ENCODE data around the gene PPP1R1B.

The PPP1R1B gene

DNA sequence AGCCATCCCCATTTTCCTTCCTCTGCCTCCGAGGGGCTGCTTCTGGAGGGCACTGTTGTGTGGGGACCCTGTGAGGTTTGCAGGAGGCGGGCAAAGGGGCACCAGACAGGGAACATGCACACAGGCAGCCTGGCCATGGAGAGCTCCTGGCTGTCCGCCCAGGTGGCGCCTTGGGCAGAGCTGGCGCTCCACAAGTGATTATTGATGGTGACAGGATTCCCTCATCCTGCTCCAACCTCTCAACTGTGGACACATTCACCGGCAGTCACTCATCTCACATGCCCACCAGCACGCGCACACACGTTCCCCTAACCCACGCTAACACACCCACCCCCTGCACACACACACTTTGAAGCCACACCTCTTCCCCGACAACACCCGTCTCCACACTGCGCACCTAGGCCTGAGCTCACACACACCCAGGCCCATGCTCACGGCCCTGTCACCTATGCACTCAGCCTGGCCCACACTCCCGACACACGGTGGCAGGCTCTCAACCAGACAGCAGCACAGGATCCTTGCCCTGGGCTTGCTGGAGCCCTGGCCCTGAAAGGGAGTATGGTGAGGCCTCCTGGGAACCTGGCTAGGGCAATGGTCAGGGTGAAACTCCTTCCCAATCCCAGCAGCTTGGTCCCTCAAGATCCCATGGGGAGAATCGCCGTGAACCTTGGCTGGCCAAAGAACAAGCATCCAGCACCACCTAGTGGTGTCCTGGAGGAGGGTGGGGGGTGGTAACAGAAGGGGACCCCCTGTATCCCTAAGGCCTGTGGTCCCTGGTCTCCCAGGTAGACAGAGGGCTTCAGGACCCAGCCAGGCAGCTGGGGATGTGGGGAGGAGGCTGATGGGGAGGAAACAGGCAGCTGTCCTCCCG lies 45.1 kb downstream of the PPP1R1B start:
- DNase-seq, result no peak

DNA sequence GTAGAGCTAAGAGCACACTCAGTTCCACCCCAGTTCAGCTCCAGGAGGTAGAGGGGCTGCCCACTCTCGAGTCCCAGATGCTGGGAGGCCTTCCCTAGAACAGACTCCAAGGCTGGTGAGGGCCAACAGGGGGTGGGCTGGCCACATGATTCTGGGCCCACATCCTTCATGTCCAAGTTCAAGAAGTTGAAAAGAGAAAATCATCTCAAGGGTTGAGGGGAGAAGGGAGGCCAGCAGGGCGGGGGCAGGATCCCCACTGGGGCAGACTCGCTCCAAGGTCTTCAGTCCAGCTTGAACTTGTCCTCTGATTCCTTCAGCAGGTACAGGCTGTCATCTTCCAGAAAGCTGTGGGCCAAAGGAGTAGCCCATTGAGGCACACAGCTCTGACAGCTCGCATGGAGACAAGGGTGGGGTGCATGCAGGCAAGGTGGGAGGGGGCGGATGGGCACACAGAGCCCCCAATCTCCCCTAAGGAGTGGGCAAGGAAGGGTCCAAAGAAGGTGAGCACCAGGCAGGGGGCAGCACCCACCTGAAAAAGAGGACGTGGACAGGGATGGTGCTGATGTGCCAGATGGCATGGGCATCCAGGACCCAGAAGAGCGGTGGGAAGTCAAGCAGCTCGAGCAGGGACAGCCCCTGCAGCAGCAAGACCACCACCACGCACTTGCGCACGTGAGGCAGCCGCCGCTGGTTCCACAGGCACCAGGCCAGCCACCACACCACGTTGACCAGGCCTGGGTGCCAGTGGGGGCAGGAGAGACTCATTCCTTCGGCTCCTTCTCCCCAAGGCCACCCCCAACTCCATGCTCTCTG lies 46.0 kb downstream of the PPP1R1B start:
- no peak for DNase-seq

DNA sequence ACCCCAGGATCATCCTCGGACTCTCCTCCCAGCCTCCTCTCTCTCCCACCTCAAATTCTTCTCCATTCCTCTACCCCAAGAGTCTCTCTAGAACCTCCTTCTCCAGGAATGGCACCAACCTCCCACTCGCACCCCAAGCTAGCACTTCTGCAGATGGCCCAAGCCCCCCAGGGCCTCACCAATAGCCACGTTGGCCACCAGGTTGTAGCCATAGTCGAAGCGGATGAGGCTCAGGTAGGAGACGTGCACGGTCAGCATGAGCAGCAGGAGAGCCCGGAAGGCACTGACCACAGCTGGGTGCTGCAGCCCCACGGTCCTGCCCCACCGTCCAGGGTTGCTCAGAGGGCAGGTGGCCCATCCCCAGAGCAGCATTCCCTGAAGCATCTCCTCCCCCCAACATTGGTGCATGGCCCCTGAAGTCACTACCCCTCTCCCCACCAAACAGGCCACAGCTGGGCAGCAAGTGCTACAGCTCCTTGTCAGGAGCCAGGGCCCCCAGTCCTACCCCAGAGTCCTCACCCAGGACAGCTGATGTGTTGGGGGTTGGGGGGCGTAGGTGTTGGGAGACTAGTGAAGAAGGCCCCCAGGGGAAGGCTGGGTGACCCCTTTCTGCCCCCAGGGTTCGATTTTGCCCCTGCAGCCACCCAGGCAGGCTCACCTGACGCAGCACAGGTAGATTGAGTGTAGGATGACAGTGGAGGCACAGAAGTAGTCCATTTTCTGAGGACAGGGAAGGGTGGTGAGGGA lies 46.8 kb downstream of the PPP1R1B start:
- no peak for DNase-seq

DNA sequence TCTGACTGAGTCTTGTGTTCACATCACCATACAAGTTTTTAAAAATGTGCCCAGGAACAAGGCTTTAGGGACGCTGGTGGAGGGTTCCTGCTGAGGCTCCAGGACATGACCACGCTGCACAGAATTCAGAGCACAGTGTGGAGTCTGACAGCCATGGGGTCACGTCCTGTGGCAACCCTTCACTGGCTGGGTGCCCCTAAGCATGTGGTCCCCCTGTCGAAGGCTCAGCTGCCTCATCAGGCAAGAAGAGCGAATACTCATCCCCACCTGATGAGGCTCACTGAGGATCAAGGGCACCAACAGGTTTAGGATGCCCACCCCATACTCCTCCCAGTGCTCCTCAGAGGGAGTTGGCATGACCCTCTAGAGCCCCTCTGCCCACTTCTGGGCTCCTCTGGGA lies 47.4 kb downstream of the PPP1R1B start:
- no peak for DNase-seq

DNA sequence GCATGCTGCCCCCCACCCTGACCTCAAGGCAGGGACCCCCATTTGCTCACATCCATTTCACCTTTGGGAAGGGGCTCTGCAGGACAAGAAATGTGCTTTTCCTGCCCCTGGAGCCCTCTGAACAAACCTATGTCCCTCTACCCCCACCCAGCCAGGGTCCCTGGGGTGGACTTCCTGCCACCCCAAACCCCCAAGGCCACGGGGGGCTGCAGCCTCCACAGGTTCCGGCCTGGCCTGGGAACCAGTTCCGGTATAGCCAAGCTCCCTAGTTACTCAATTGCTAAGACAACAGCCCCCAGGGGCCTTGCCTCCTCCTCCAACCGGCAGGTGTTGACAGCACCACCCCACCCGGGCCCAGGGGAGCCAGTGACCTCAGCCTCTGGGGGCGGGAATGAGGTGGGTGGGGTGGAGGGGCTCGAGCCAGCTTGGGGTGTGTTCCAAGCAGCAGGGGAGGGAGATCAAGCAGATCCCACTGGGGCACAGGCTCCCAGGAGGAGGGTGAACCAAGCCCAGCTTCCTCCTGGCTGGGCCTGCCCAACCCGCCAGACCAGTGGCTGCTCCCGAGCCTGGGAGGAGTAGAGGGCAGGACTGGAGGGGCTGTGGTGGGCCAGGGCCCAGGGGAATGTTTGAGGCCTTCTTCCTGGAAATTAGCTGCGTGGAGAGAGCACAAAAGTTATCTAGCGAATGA lies 48.1 kb downstream of the PPP1R1B start:
- DNase-seq, result no peak

DNA sequence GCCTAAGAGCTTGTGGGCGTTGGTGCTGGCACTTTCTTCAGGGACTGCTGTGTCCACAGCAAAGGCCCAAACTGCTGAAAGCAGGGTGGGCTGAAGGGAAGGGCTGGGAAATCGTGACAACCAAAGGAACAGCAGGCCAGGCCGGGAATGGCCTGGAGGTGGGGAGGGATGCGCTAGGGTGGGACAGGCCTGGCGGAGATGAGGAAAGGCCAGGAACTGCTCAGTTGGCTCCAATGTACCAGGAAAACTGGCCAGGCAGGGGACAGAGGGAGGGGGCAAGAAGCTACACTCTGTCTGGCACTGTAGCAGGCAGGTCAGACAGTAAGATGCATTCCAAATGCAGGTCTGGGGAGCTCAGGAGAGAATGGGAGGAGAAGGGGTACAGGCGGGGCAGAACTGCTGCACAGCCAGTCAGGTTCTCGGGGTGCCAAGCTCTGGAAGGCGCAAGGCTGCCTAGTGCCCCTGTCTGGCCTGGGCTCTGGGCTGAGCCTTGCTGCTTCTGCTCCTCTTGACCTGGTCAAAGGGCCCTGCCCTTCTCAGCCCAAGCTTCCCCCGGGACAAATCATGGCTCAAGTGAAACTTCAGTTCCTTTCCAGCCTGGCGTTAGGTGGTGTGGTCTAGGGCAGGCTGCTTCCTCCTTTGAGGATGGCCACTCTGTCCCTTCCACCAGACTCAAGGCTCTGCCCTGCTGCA lies 48.8 kb downstream of the PPP1R1B start:
- no peak for DNase-seq

DNA sequence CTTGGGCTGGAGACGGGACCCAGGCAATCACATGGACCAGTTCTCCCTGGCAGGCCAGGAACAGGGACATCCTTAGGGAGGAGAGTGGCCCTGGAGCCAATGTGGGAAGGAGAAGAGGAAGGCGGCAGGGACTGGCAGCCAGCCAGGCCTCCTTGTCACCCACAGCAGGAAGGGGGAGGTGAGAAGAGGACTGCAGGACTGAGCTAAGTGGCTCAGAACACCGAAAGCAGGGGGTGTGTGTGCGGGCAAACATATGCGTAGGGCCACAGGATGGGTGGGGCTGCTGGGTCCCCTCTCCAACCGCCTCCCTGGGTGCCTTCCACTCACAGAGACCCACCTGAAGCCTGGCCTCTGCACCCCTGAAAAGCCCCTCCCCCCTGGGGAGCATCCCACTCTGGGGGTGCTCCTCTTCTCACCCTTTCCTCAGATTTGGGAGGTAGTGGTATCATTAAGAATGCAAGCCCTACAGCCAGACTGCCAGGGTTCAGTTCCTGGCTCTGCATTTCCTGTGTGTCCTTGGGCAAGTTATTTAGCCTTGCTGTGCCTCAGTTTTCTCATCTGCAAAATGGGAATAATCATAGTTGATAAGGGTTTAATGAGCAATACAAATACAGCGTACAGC lies 49.6 kb downstream of the PPP1R1B start:
- DNase-seq, result peak; percentile 18

DNA sequence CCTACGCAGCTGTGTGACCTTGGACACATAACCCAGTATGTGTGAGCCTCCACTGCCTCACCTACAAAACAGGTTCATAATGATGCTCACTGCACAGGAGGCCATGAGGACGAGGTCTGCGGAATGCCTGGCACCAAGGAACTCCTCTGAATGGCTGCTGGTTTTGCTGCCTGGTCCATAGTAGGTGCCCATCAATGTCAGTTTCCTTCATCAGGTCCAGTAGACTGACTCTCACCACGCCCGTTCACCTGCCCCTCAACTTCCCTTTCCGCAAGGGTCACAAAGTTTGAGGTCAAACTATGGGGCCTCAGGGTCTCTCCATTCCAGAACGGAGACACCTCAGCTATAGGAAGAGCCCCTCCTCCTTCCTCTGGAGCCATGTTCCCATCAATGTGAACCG lies 50.3 kb downstream of the PPP1R1B start:
- no peak for DNase-seq

DNA sequence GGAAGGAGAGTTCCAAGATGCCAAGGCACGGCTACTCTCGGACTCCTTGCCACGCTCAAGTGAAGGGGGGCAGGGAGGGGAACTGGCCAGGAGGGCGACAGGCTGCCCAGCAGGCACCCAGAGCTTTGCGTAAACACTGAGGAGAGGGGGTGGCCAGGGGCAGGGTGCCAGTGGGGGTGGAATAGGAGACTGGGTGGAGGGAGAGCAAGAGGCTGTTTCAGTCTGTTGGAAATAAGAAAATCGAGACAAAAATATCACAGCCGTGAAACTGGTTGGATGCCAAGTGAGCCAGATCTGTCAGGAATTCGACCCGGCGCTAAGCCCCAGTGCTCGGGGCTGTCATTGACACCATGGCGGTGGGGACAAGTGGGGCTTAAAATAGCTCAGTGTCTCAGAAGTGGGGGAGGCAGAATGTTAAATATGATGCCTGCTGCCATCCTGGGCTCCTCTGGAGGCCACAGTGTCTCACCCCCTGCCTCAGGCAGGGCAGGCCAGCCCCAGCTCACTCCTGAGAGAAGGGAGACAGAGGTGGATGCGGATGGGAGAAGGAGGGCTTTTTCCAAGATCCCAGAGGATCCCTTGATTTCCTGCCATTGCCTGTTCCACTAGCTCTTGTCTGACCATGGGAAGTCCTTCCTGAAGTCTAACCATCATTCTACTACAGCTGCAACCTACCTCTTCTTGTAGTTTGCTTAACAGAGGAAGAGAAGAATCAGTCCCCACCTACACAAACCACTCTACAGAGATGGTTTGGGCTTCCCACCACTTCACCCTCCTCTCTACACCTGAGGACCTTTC lies 51.0 kb downstream of the PPP1R1B start:
- DNase-seq, result no peak

DNA sequence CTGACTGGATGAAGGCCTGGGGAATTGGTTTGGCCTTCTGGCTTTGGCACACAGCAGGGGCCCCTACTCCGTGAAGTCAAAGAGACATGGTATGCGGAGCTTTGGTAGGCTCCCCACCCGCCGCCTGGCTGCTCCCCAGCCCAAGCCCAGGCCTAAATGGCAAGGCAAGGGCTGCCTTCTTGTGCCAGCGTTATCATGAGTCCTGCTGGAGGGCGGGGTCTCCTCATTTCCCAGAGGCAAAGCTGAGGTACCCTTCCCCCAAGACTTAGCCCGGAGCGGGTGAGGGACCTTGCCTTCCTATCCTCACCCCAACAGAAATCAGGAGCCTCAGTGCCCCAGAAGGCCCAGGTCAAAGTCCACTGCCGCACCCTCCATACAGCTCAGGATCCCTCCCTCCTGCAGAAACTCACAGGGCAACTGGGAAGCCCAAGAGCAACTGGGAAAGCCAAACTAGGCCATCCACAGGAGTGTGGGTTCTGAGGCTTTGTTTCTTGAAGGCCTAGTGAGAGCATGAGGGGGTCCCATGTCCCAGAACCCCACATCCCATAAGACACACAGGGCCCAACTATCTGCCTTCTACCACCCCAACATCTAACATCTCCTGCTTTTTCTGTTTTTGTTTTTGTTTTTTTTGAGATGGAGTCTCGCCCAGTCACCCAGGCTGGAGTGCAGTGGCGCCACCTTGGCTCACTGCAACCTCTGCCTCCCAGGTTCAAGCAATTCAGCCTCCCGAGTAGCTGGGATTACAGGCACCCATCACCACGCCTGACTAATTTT lies 51.8 kb downstream of the PPP1R1B start:
- no peak for DNase-seq

DNA sequence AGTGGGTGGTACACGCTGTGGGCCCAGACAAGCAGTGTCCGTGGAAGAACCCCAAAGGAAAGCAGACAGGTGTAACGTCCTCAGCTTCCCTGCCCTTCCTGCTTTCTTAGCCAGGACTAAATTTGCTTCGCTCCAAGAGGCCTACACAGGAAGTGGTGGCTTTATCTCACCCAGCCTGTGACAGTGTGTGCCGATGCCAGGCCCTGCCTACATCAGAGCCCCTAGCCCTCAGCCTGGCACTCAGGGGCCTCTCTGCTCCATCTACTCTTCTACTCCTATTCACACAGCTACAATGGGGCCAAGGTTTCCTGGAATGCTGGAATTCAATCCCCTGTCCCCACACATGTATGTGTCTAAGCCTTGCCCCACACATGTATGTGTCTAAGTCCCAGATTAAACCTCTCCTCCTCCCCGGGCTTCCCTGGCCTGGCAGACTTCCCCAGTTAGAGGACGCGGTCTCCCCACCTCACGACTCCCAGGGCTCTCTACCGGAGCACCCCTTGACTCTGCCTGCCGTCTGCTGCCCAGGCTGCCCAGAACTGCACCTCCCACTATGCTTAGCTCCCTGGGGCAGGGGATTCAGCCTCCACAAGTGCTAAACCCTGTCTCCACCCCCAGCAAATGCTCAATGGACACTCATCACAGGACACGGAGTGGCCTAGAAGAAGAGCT lies 52.9 kb downstream of the PPP1R1B start:
- DNase-seq, result no peak

DNA sequence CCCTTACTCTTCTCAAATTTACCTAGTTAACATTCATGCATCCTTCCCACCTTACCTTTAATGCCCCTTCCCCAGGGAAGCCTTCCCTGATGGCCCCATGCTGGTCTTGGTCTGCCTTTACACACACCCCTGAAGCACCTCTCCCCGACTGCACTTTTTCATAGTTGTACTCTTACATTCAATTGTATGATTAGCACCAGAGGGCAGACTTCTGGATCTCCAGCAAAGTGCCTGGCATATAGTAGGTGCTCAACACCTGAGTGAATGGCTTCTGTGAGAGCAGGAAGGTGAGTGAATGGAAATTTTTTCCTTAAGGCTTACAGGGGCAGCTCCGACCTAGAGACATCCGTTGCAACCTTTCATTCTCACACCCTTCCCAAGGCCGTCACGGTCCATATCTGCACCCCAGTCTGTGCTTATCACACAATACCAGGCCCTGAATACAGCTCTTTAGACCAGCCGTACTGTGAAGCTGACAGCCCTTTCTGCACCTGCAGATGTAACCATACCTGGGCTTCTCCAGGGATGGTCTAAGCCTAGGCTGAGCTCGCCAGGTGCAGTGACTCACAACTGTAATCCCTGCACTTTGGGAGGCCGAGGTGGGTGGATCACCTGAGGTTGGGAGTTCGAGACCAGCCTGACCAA lies 56.7 kb downstream of the PPP1R1B start:
- DNase-seq, result no peak

DNA sequence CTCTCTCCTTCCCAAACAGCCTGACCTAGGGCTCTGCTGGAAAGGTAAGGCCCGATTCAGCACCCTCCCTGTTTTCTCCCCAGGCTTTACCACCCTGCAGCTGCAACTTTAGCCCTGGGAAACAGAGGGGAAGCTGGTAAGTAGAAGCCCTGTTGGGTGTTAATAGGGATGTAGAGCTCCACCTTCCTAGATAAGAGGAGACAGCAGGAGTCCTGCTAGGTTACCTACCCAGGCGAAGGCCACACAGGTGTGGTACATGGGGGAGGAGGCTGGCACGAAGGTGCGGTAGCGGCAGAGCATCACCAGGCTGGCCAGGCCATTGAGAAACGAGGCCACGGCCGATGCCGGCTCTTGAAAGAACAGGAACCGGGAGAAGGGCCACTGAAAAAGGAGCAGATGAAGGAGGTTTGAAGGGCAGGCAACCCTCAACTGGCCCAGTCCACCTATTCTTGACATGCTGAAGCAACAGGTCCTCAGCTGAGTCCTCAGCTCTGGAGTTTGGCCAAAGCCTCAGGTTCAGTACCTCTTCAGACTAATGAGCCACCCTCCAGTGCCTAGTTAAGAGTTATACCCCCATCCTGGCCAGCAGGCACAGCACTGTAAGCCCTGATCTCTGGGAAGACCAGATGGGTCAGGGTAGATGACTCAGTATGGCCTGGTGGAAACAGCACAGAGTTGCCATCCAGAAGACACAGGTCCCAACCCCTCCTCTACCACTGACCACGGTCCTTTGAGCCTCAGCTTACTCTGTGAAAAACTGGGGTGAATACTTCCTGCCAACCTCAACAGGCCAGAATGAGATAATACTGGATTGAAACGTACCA lies 57.8 kb downstream of the PPP1R1B start:
- DNase-seq, result no peak
